UCSD-AML1 (cell line): ENCODE measurements around the gene GNAS-AS1.

ENCODE experiments used
- DNase-seq: peaks from one replicate; lab custom pipeline; 2025; ENCODE audit not compliant: unreplicated experiment; lab: John Stamatoyannopoulos, UW

Gene GNAS-AS1

DNA sequence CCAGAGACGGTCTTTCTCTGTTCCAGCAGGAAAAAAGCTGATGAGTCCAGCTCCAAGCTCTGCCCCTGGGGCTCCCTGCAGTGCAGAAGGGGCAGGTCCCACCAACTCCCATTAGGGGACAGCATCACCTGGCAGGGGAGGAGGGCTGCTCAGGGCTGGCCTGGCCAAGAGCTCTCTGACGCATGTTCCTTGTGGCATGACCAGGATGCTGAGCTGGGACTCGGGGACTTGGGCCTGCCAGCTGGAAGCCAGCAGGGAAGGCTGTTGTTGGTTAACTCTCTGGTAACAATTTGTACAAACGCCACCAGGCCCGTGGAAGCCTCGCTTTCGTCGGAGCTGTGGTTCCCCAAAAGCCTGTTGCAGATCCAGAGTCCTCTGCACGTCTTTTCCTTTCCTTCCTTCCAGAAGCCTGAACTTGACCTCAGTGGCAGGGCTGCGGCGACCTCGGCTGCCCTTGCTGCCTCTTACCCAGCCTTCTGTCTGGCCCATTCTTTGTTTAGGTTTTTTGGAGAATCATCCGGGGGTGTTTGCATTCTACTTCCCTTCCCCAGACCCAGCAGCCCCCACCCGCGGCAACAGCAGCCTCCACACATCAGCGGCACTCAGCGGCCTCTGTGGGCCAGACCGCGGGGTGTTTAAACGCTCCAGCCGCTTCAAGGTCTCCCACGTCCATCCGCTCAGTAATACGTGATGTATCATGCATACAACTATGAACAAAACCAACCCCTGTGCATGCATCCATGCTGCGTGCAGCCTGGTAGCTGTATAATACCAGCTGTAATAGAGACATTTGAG, 63.3 kb downstream of the GNAS-AS1 start:
- no peak for DNase-seq

- no peak for DNase-seq
These were observed 66.2 kb downstream of the GNAS-AS1 start for GRCh38 chr20:58784321-58785074.

GRCh38 chr20:58783511-58784011, 67.1 kb downstream of the GNAS-AS1 start:
- no peak for DNase-seq

DNA sequence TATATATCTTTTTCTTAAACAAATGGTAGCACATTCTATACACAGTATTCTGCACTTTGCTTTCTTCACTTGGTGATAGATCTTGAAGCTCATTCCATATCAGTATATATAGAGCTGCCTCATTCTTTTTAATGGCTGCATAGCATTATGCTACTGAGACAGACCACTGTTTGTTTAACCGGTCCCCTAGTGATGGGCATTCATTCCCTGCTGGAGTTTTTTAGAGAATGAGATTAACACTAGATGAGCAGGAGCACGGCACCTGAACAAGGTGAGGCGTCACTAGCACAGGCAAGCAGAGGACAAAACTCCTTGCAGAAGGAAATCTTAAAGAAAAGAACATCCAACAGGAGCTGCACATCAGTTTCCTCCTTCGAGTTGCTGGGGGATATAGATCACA, 69.6 kb downstream of the GNAS-AS1 start:
- no peak for DNase-seq

- DNase-seq, result no peak
These were observed 71.9 kb downstream of the GNAS-AS1 start for GRCh38 chr20:58778760-58779159.

DNA sequence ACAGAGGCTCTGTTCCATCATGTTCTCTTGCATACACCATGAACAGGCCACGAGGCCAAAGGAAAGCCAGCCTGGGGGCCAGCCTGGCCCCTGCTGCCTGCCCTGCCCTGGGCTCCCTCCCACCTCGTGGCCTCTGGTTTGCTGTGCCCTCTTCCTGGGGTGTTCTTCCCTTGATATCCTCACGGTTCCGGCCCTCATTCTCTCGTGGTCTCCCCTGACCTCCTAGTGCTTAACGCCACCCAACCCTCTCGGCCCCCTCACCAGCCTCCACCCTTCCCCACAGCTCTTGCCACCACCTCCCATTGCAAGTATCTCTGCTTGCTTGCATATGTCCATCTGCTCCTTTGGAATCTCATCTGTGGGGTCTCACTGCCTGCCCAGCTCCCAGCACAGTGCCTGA, 73.0 kb downstream of the GNAS-AS1 start:
- DNase-seq, result no peak

DNA sequence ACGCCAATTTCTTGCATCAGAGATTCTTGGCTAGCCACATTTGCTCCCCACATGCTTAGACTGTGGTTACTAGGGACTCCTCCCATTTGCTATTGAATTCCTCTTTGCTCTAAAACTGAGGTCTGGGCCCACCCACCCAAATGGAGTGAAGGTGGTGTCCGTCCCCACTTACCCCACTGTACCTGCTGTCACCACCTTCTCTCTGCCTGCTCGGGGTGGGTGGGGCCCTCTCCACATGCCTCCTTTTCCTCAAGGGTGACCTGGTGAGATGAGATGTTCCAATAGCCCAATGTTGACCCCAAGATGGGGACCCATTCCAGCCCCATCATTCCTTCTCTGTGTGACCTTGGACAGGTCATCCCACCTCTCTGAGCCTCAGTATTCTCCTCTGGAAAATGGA, 74.6 kb downstream of the GNAS-AS1 start:
- DNase-seq, result no peak

GRCh38 chr20:58775371-58775770, 75.3 kb downstream of the GNAS-AS1 start:
- no peak for DNase-seq

GRCh38 chr20:58774667-58775263, 75.9 kb downstream of the GNAS-AS1 start:
- DNase-seq, result no peak

GRCh38 chr20:58774214-58774613, 76.5 kb downstream of the GNAS-AS1 start:
- DNase-seq, result no peak

DNA sequence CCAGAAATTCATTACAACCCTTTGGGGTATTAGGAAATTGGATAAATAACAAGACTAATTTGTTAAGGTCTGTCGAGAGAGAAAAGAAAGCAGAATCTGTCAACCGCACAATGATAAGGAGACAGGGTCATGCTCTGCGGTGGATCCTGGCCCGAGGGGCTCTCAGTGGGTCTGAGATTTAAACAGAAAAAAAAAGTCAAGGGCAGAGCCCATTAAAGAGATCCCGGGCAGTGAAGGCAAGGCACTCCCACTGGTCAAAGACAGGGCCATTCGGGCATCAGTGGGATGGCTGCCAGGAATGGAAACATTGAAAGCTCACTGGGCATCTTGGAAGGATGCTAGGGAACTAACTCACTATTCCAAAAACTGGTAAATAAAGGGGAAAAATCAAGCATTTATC, 77.9 kb downstream of the GNAS-AS1 start:
- DNase-seq, result no peak
